ENCODE results near the gene GAS2L3.

GRCh38 chr12:100572184-100572583 is 1.3 kb upstream of the GAS2L3 start:
- TF ChIP-seq CTCF (IDR thresholded peaks at IDR 0.05) (no peak), POLR2AphosphoS5 (IDR thresholded peaks at IDR 0.05) (no peak), POLR2A (IDR thresholded peaks at IDR 0.05) (no peak)
